Activated T-cell treated with anti-CD3 and anti-CD28 coated beads, Interleukin-2, amount 50 U/mL, for 1 hour (primary cell): Measurements from ENCODE around the gene NDRG3.
A peak's percentile ranks its signal among the peaks of the same experiment; 100 is the strongest.
"Not testable (repeated sequence)": the region's sequence is repeated elsewhere in the genome, so short reads cannot be mapped to it uniquely, and the experiment has no call there.

ENCODE experiments used
- DNase-seq: peaks from one replicate; pipeline ENCODE4 v3.0.0-alpha.2; 2020

Gene NDRG3

GRCh38 chr20:36758276-36758675, 12.4 kb upstream of the NDRG3 start:
- no peak for DNase-seq

- no peak for DNase-seq
These were observed 10.6 kb upstream of the NDRG3 start for GRCh38 chr20:36756496-36756895.

GRCh38 chr20:36754656-36755222, 8.8 kb upstream of the NDRG3 start:
- DNase-seq: peak; percentile 28

- no peak for DNase-seq
These were observed 6.7 kb upstream of the NDRG3 start for GRCh38 chr20:36752582-36752981.

- DNase-seq: no peak
These were observed 510 bp downstream of the NDRG3 start for GRCh38 chr20:36745234-36745926.

- no peak for DNase-seq
These were observed 1.1 kb downstream of the NDRG3 start for GRCh38 chr20:36744764-36745191.

GRCh38 chr20:36744243-36744642, 1.6 kb downstream of the NDRG3 start:
- DNase-seq: no peak

GRCh38 chr20:36742558-36742957, 3.3 kb downstream of the NDRG3 start:
- no peak for DNase-seq

- no peak for DNase-seq
These were observed 4.8 kb downstream of the NDRG3 start for GRCh38 chr20:36741072-36741471.

- DNase-seq: no peak
These were observed 8.7 kb downstream of the NDRG3 start for GRCh38 chr20:36737183-36737499.

- DNase-seq: no peak
These were observed 9.3 kb downstream of the NDRG3 start for GRCh38 chr20:36736451-36737182.

- no peak for DNase-seq
These were observed 13.4 kb downstream of the NDRG3 start for GRCh38 chr20:36732456-36732855.

- no peak for DNase-seq
These were observed 16.9 kb downstream of the NDRG3 start for GRCh38 chr20:36728986-36729385.

- no peak for DNase-seq
These were observed 19.7 kb downstream of the NDRG3 start for GRCh38 chr20:36726168-36726567.

- no peak for DNase-seq
These were observed 25.4 kb downstream of the NDRG3 start for GRCh38 chr20:36720510-36720909.

- no peak for DNase-seq
These were observed 28.2 kb downstream of the NDRG3 start for GRCh38 chr20:36717657-36718056.

GRCh38 chr20:36717021-36717420, 28.9 kb downstream of the NDRG3 start:
- DNase-seq: no peak

GRCh38 chr20:36712775-36713174, 33.1 kb downstream of the NDRG3 start:
- DNase-seq: no peak

- DNase-seq: no peak
These were observed 36.8 kb downstream of the NDRG3 start for GRCh38 chr20:36709126-36709525.

GRCh38 chr20:36703530-36703929, 42.4 kb downstream of the NDRG3 start:
- DNase-seq: no peak

GRCh38 chr20:36700438-36700837, 45.5 kb downstream of the NDRG3 start:
- no peak for DNase-seq

GRCh38 chr20:36695467-36695866, 50.4 kb downstream of the NDRG3 start:
- not testable (repeated sequence) for DNase-seq

- no peak for DNase-seq
These were observed 57.3 kb downstream of the NDRG3 start for GRCh38 chr20:36688630-36689029.

GRCh38 chr20:36687850-36688249, 58.0 kb downstream of the NDRG3 start:
- no peak for DNase-seq
